ENCODE measurements around the gene KCNK7.

Gene KCNK7

DNA sequence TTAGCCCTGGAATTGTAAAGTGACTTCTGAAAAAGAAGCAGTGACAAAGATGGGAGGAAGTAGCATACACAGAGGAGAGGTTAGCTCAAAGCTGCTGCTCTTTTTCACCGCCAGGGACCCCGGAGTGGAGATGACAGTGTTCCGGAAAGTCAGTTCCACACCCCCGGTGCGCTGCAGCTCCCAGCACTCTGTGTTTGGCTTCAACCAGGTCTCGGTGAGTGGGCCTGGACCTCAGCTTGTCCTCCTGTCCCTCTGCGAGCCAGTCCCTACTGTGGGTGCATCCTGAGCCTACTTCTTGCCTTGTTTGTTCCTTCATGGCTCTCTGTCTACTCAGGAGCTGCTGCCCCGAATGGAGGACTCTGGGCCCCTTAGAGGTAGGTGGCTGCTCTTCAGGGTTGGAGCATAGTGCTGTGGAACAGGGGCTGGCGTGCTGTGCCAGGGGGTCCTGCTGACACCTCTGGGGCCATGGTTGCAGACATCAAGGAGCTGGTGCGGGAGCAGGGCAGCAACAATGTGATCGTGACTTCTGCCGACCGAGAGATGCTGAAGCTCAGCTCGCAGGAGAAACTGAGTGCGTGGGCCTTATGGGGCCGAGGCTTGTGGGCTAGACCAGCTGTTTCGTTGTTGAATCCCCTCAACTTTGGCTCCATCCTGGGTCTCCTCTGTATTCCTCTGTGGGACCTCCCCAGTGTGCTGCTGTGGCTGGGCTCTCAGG lies 21.7 kb upstream of the KCNK7 start:
- WGBS (ENCODE audit: insufficient coverage): 94% methylated on average over 17 of the region's 17 CpGs
- Histone ChIP-seq H3K4me3 (ENCODE audit: control insufficient read depth in 1 of 7, extremely low read depth in 1 of 7, insufficient read depth in 4 of 7, low read depth in 2 of 7, low read length in 6 of 7) (peak overlapping the region in 4 of 7 experiments; percentile 73 to 95 (median 86)), H3K4me1 (ENCODE audit: control extremely low read depth in 1 of 4, control insufficient read depth in 4 of 4, insufficient read depth in 4 of 4, low read length in 3 of 4) (peaks cover 0 to 31% (median 27%) of the 10 kb centered on the region in 4 experiments), H3K27me3 (replicated peaks in 2 of 5; ENCODE audit: control insufficient read depth in 4 of 5, insufficient read depth in 5 of 5, low read length in 4 of 5) (no peaks in the 10 kb centered on the region), H3K27ac (ENCODE audit: insufficient read depth in 1 of 2, low read depth in 1 of 2, low read length in 2 of 2, poor library complexity in 1 of 2, severe bottlenecking in 2 of 2) (peak overlapping the region in 1 of 2 experiments; percentile 91), H3K9me3 (ENCODE audit: control extremely low read depth in 1 of 5, control insufficient read depth in 4 of 5, insufficient read depth in 2 of 5, low read depth in 1 of 5, low read length in 4 of 5) (no peaks in the 10 kb centered on the region), H3K36me3 (ENCODE audit: control insufficient read depth in 4 of 4, insufficient read depth in 4 of 4, low read length in 3 of 4) (peaks cover 10 to 59% (median 39%) of the 10 kb centered on the region in 4 experiments)
- DNase-seq: no peak
- POLR2A ChIA-PET: no interaction called here
- CTCF ChIA-PET: interaction anchor here (1.0 to 3.5 kb wide), 7 partner anchors 8 to 95 kb away, joined by 3 to 14 read pairs (median 4); partner anchors contain the start of gene KAT5

DNA sequence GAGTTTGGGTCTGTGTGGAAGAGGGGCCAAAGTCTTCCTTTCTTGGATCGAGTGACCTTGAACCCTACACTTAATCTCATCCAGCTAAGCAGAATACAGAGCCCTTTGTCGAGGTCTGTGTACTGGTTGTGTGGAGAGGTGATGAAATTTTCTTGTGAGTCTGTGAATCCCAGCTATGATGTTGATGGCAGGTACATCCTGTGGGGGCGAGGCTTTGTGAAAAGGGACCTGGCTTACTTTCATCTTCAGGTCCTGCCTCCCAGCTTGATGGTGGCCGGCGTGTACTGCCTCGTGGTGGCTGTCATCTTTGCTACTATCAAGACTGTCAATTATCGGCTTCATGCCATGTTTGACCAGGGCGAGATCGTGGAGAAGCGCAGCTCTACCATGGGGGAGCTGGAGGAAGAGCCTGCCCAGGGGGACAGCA lies 21.0 kb upstream of the KCNK7 start:
- WGBS (ENCODE audit: insufficient coverage): 93% methylated on average over 8 of the region's 10 CpGs
- Histone ChIP-seq H3K9me3 (ENCODE audit: control extremely low read depth in 1 of 5, control insufficient read depth in 4 of 5, insufficient read depth in 2 of 5, low read depth in 1 of 5, low read length in 4 of 5) (no peaks in the 10 kb centered on the region), H3K36me3 (ENCODE audit: control insufficient read depth in 4 of 4, insufficient read depth in 4 of 4, low read length in 3 of 4) (peaks cover 10 to 54% (median 36%) of the 10 kb centered on the region in 4 experiments), H3K27ac (ENCODE audit: insufficient read depth in 1 of 2, low read depth in 1 of 2, low read length in 2 of 2, poor library complexity in 1 of 2, severe bottlenecking in 2 of 2) (peak overlapping the region; percentile 68 to 91), H3K4me3 (ENCODE audit: control insufficient read depth in 1 of 7, extremely low read depth in 1 of 7, insufficient read depth in 4 of 7, low read depth in 2 of 7, low read length in 6 of 7) (peak overlapping the region; percentile 37 to 95 (median 73)), H3K27me3 (replicated peaks in 2 of 5; ENCODE audit: control insufficient read depth in 4 of 5, insufficient read depth in 5 of 5, low read length in 4 of 5) (no peaks in the 10 kb centered on the region), H3K4me1 (ENCODE audit: control extremely low read depth in 1 of 4, control insufficient read depth in 4 of 4, insufficient read depth in 4 of 4, low read length in 3 of 4) (peaks cover 0 to 38% (median 34%) of the 10 kb centered on the region in 4 experiments)
- ChIA-PET CTCF (interaction anchor here (1.0 to 3.5 kb wide), 6 partner anchors 9 to 95 kb away, joined by 3 to 14 read pairs (median 5); partner anchors contain the start of gene KAT5), POLR2A (no interaction called here)
- no peak for DNase-seq

DNA sequence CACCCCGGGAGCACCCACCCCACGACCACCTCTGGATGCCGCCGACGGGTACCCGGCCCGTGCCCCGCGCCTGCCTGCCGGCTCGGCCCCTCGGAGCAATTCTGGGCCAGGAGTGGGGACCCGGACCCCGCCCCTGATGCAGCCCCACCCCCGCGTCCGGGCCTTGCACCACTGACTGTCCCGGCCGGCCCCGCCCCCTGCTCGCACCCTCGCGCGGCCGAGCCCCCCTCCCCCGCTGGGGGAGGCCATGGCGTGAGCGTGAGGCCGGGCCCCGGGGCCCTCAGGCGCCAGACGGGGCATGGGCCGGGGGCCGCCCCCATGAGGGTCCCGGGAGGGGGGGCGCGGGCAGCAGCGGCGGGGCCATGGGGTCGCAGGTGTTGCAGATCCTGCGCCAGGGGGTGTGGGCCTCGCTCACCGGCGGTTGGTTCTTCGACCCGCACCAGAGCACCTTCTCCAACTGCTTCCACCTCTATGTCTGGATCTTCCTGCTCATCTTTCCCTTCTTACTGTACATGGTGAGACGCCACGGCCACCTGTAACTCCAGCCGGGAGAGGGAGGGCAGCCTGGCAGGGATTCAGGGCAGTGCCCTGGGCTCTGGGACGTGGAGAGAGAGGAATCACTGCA lies 20.5 kb upstream of the KCNK7 start:
- peak in 1 of 3 donors; percentile 32 for DNase-seq
- Histone ChIP-seq H3K4me3 (ENCODE audit: control insufficient read depth in 1 of 7, extremely low read depth in 1 of 7, insufficient read depth in 4 of 7, low read depth in 2 of 7, low read length in 6 of 7) (peak overlapping the region; percentile 53 to 95 (median 73)), H3K27me3 (replicated peaks in 2 of 5; ENCODE audit: control insufficient read depth in 4 of 5, insufficient read depth in 5 of 5, low read length in 4 of 5) (no peaks in the 10 kb centered on the region), H3K27ac (ENCODE audit: insufficient read depth in 1 of 2, low read depth in 1 of 2, low read length in 2 of 2, poor library complexity in 1 of 2, severe bottlenecking in 2 of 2) (peak overlapping the region; percentile 68 to 91), H3K4me1 (ENCODE audit: control extremely low read depth in 1 of 4, control insufficient read depth in 4 of 4, insufficient read depth in 4 of 4, low read length in 3 of 4) (peaks cover 0 to 43% (median 39%) of the 10 kb centered on the region in 4 experiments), H3K9me3 (ENCODE audit: control extremely low read depth in 1 of 5, control insufficient read depth in 4 of 5, insufficient read depth in 2 of 5, low read depth in 1 of 5, low read length in 4 of 5) (no peaks in the 10 kb centered on the region), H3K36me3 (ENCODE audit: control insufficient read depth in 4 of 4, insufficient read depth in 4 of 4, low read length in 3 of 4) (peaks cover 10 to 49% (median 34%) of the 10 kb centered on the region in 4 experiments)
- CTCF ChIA-PET: interaction anchor here (1.2 to 16.3 kb wide), 7 partner anchors 10 to 44 kb away, joined by 3 to 229 read pairs (median 6); partner anchors contain the start of gene KCNK7
- WGBS (ENCODE audit: insufficient coverage): 2% methylated on average over 33 of the region's 50 CpGs
- POLR2A ChIA-PET: interaction anchor here (0.9 to 1.5 kb wide), 5 partner anchors 10 to 272 kb away, joined by 3 to 8 read pairs (median 3); partner anchors contain the start of genes AP5B1, FIBP and RELA

DNA sequence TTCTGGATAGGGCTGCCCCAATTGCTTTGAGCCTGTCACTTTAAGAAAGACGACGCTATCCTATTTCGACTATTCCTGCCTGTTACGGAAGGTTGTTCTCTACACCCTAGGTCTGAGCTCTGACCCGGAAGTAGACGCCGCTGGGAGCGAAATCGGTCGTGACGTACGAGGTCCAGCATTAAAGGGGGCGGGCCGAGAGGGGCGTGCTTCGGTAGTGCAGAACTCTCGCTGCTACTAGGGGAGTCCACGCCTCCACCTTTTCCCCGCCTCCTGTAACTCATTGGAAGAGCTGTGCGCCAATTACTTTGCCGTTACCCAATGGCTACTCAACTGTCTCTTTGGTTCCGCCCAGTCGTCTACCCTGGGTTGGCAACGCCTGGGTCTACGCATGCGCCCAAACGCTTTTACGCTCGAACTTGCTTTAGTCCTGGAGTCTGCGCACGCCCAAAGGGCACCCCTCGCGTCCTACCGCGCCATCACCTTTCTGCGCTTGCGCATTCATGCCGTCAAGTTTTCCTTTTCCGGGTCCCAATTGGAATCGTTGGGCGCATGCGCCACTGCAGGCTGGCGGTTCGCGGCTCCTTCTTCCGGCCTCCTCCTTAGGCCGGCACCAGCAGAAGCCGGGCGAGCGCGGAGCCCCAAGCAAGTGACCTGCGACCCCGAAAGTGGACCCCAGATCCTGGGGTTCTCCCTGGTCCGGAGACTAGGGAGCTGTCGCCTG lies 19.8 kb upstream of the KCNK7 start, which contains the start of gene PCNX3:
Gene PCNX3, plus strand, starts transcription at position 548 of the 721 bp plus-strand sequence. CDS start 536 bp downstream, outside the sequence.
- Histone ChIP-seq H3K27me3 (replicated peaks in 2 of 5; ENCODE audit: control insufficient read depth in 4 of 5, insufficient read depth in 5 of 5, low read length in 4 of 5) (no peaks in the 10 kb centered on the region), H3K4me3 (ENCODE audit: control insufficient read depth in 1 of 7, extremely low read depth in 1 of 7, insufficient read depth in 4 of 7, low read depth in 2 of 7, low read length in 6 of 7) (peak within 1 kb of the TSS; percentile 73 to 98 (median 86)), H3K9me3 (ENCODE audit: control extremely low read depth in 1 of 5, control insufficient read depth in 4 of 5, insufficient read depth in 2 of 5, low read depth in 1 of 5, low read length in 4 of 5) (no peaks in the 10 kb centered on the region), H3K4me1 (ENCODE audit: control extremely low read depth in 1 of 4, control insufficient read depth in 4 of 4, insufficient read depth in 4 of 4, low read length in 3 of 4) (peaks cover 4 to 50% (median 46%) of the 10 kb centered on the region in 4 experiments), H3K27ac (ENCODE audit: insufficient read depth in 1 of 2, low read depth in 1 of 2, low read length in 2 of 2, poor library complexity in 1 of 2, severe bottlenecking in 2 of 2) (peak within 1 kb of the TSS; percentile 82 to 93), H3K36me3 (ENCODE audit: control insufficient read depth in 4 of 4, insufficient read depth in 4 of 4, low read length in 3 of 4) (peaks cover 10 to 42% (median 30%) of the 10 kb centered on the region in 4 experiments)
- DNase-seq: peak; percentile 100
- ChIA-PET POLR2A (interaction anchor here (0.9 to 1.5 kb wide), 7 partner anchors 11 to 273 kb away, joined by 3 to 8 read pairs (median 3); partner anchors contain the start of genes AP5B1, FIBP and RELA), CTCF (interaction anchor here (0.8 to 16.3 kb wide), 10 partner anchors 10 to 74 kb away, joined by 3 to 229 read pairs (median 4); partner anchors contain the start of genes KCNK7 and ZNRD2)
- WGBS (ENCODE audit: insufficient coverage): under 1% methylated on average over 51 of the region's 55 CpGs

DNA sequence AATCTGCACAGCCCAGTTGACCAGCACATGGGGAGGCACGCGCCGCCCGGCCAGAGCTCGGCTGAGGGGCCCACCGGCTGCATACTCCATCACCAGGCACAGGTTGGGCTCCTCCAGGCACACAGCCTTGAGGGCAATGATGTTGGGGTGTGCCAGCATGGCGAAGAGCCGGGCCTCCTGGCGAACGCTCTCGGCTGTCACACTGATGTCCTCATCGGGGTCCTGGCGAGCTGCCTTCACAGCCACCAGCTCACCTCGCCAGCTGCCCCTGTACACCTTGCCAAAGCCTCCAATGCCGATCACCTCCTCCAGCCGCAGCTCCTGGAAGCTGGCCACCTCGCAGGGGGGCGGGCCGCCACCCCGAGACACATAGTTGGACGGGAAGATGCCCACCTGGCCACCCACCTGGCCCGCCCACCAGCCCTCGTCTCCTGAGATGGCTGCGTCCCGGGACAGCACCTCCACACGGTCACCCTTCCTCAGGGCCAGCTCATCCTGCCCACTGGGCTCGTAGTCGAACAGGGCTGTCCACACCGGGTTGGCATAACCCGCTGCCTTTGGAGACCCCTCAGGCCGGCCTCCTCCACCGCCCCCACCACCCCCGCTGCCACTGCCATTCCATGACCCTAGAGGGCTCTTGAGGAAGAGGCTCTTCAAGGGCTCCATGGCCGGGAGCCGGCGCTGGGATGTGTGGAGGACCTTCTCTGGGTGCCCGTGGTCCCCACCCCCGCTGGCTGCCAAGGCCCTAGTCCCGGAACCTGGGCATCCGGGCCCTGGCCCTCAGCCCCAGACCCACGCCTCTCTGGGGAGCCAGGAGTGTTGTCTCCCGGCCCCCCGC lies 17.7 kb upstream of the KCNK7 start:
- peaks cover 5 to 39% (median 27%) of the 10 kb centered on the region in 4 experiments for H3K36me3 ChIP-seq (ENCODE audit: control insufficient read depth in 4 of 4, insufficient read depth in 4 of 4, low read length in 3 of 4)
- 9% methylated on average over 36 of the region's 43 CpGs for WGBS (ENCODE audit: insufficient coverage)
- DNase-seq: no peak
- CTCF ChIA-PET: interaction anchor here (0.7 to 16.3 kb wide), 8 partner anchors 9 to 271 kb away, joined by 3 to 229 read pairs (median 5); partner anchors contain the start of genes FAM89B and KCNK7
- H3K27ac ChIP-seq (ENCODE audit: insufficient read depth in 1 of 2, low read depth in 1 of 2, low read length in 2 of 2, poor library complexity in 1 of 2, severe bottlenecking in 2 of 2): peak overlapping the region; percentile 82 to 93
- H3K27me3 ChIP-seq (replicated peaks in 2 of 5; ENCODE audit: control insufficient read depth in 4 of 5, insufficient read depth in 5 of 5, low read length in 4 of 5): no peaks in the 10 kb centered on the region
- peak overlapping the region; percentile 73 to 98 (median 86) for H3K4me3 ChIP-seq (ENCODE audit: control insufficient read depth in 1 of 7, extremely low read depth in 1 of 7, insufficient read depth in 4 of 7, low read depth in 2 of 7, low read length in 6 of 7)
- no peaks in the 10 kb centered on the region for H3K9me3 ChIP-seq (ENCODE audit: control extremely low read depth in 1 of 5, control insufficient read depth in 4 of 5, insufficient read depth in 2 of 5, low read depth in 1 of 5, low read length in 4 of 5)
- peaks cover 5 to 64% (median 59%) of the 10 kb centered on the region in 4 experiments for H3K4me1 ChIP-seq (ENCODE audit: control extremely low read depth in 1 of 4, control insufficient read depth in 4 of 4, insufficient read depth in 4 of 4, low read length in 3 of 4)
- POLR2A ChIA-PET: interaction anchor here (0.7 to 1.8 kb wide), 5 partner anchors 18 to 99 kb away, joined by 3 to 4 read pairs (median 3); partner anchors contain the start of genes FAM89B, KAT5 and KCNK7
